Naive thymus-derived CD4-positive, alpha-beta T cell (primary cell): ENCODE results near the gene ZGRF1. TPM values are rescaled to one million over a fixed set of nuclear protein-coding genes. Genes with fewer than 3 reads are reported as not detected.

Experiments used
- ATAC-seq: fragments of 150-1000 bp; cut with Tn5 transposase; 2 replicates; pipeline ENCODE4 v1.10.0; 2021; ENCODE audit warnings: mild to moderate bottlenecking, moderate library complexity
- CTCF ChIA-PET: fragments of 350-600 bp; sonication (Branson Sonifier 250); formaldehyde crosslinking; loops from one replicate; lab custom pipeline; 2021; ENCODE audit warnings: antibody characterized with exemption; lab: Charles Lee
- POLR2A ChIA-PET: fragments of 350-600 bp; sonication (Branson Sonifier 250); formaldehyde crosslinking; loops from one replicate; lab custom pipeline; 2021; ENCODE audit warnings: antibody characterized with exemption, inconsistent platforms; lab: Charles Lee
- DNase-seq, 9 donors: peaks; one replicate each; pipeline versions ENCODE4 v3.0.0 to v3.0.0-alpha.2; 2020 to 2022; ENCODE audit warnings: mixed read lengths in 1 of 9
- H3K27ac ChIP-seq: one replicate; pipeline ENCODE4 v1.7.0; 2013; ENCODE audit warnings: mild to moderate bottlenecking, low read depth, low read length, moderate library complexity
- H3K27me3 ChIP-seq, 2 donors: one replicate each; pipeline ENCODE4 v1.7.0; 2013; ENCODE audit warnings: low read length in 2 of 2, mild to moderate bottlenecking in 2 of 2, moderate library complexity in 2 of 2; ENCODE audit not compliant: control insufficient read depth in 2 of 2, insufficient read depth in 2 of 2
- H3K36me3 ChIP-seq, 3 experiments: 1 replicate in 2 of 3; 2 replicates in 1 of 3; pipeline ENCODE4 v1.7.0; 2013; ENCODE audit warnings: low read length in 3 of 3, mild to moderate bottlenecking in 3 of 3, moderate library complexity in 1 of 3; ENCODE audit not compliant: insufficient read depth in 3 of 3, control insufficient read depth in 2 of 3
- H3K4me1 ChIP-seq, 2 donors: one replicate each; pipeline ENCODE4 v1.7.0; 2013; ENCODE audit warnings: low read length in 2 of 2, mild to moderate bottlenecking in 2 of 2, moderate library complexity in 1 of 2; ENCODE audit not compliant: control insufficient read depth in 2 of 2, insufficient read depth in 2 of 2
- H3K4me3 ChIP-seq: 2 replicates; pipeline ENCODE4 v1.7.0; 2013; ENCODE audit warnings: mild to moderate bottlenecking, low read length
- H3K9me3 ChIP-seq, 3 experiments: 1 replicate in 2 of 3; 2 replicates in 1 of 3; pipeline ENCODE4 v1.7.0; 2013; ENCODE audit warnings: low read length in 3 of 3; ENCODE audit not compliant: control insufficient read depth in 2 of 3
- H3K27ac Mint-ChIP-seq, 9 donors: one replicate each; pipeline ENCODE4 v1.8.0; 2020 to 2022; ENCODE audit warnings: mixed read lengths in 9 of 9, mild to moderate bottlenecking in 8 of 9, moderate library complexity in 5 of 9, inconsistent platforms in 2 of 9
- H3K27me3 Mint-ChIP-seq, 5 donors: one replicate each; pipeline ENCODE4 v1.8.0; 2021 to 2022; ENCODE audit warnings: mixed read lengths in 5 of 5, mild to moderate bottlenecking in 1 of 5
- H3K36me3 Mint-ChIP-seq, 5 donors: one replicate each; pipeline ENCODE4 v1.8.0; 2020 to 2022; ENCODE audit warnings: mixed read lengths in 5 of 5, mild to moderate bottlenecking in 3 of 5, inconsistent platforms in 1 of 5
- H3K4me1 Mint-ChIP-seq, 7 donors: one replicate each; pipeline ENCODE4 v1.8.0; 2020 to 2022; ENCODE audit warnings: mixed read lengths in 7 of 7, mild to moderate bottlenecking in 3 of 7, inconsistent platforms in 1 of 7
- H3K4me3 Mint-ChIP-seq, 10 donors: one replicate each; pipeline ENCODE4 v1.8.0; 2020 to 2022; ENCODE audit warnings: mild to moderate bottlenecking in 10 of 10, mixed read lengths in 10 of 10, moderate library complexity in 6 of 10, inconsistent platforms in 2 of 10
- H3K9me3 Mint-ChIP-seq, 11 donors: one replicate each; pipeline ENCODE4 v1.8.0; 2020 to 2022; ENCODE audit warnings: mixed read lengths in 11 of 11, mild to moderate bottlenecking in 4 of 11, inconsistent platforms in 1 of 11, moderate library complexity in 1 of 11
- intact Hi-C, 2 donors: fragments of 100-400 bp; cut with micrococcal nuclease; formaldehyde crosslinking; loops; one replicate each; pipeline ENCODE4 v1.15.1; 2023
- polyA plus RNA-seq, 2 donors: library from polyadenylated mRNA; unstranded; fragments of 300-500 nt; fragmentation: Illumina TruSeq; gene quantifications; one replicate each; pipeline ENCODE4 v1.2.3, GENCODE V29; 2021
- total RNA-seq, 6 experiments: library from RNA in 5 of 6; stranded (reverse) in 5 of 6; gene quantifications; 1 replicate in 5 of 6; 2 replicates in 1 of 6; pipeline ENCODE4 v1.2.3 and lab custom pipeline; 2021 to 2026

Gene ZGRF1
- total and polyA plus RNA-seq, 7 experiments from 2014 or later, result 1.4 to 29.8 (median 10.3) TPM

DNA sequence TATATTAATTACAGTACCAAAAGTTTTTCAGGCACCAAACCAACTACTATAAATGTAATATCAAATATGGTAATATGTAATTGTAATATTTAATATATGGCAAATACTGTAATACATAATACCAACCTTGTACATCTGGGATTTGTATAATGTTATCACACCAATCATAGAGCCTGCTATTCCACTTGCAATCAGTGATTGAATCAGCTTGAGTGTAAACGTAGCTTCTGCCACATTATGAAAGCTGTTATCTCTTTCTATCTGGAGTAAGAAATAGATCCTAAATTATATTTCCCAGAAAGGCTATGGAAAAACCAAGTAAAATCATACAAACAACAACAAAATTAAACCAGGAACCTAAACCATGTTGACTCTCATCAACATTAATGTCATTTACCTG, 96.0 kb downstream of the ZGRF1 start:
- Mint-ChIP-seq H3K27me3 (no peaks in the 10 kb centered on the region), H3K36me3 (peaks cover 0 to 14% (median 3%) of the 10 kb centered on the region in 5 donors), H3K4me1 (no peaks in the 10 kb centered on the region), H3K27ac (no peak overlapping the region), H3K9me3 (no peaks in the 10 kb centered on the region), H3K4me3 (no peak overlapping the region)
- Histone ChIP-seq H3K27me3 (no peaks in the 10 kb centered on the region), H3K9me3 (no peaks in the 10 kb centered on the region), H3K27ac (no peak overlapping the region), H3K4me3 (no peak overlapping the region), H3K4me1 (no peaks in the 10 kb centered on the region), H3K36me3 (no peaks in the 10 kb centered on the region)
- DNase-seq (no peak), ATAC-seq (no peak)
- ChIA-PET POLR2A (no interaction called here), CTCF (no interaction called here)
- intact Hi-C loops, result no loop called here

DNA sequence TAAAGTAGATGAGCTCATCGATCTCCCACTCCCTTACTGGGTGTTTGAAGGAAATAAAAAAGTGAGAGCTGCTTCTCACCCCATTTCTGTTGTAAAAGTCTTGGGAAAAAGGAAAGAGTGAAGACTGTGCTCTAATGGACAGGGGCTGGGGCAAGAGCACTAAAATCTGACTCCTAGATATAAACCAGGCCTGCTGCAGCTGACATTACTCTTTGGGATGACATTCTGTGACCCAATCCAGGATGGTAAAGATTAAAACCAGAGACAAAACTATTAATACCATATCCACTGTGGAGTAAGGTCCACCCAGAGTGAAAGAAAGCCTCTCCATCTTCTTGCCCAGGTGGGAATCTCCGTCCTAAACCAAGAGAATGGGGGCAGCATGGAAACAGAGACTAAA, 100.6 kb downstream of the ZGRF1 start:
- intact Hi-C loops, result no loop called here
- Histone ChIP-seq H3K4me1 (no peaks in the 10 kb centered on the region), H3K27me3 (no peaks in the 10 kb centered on the region), H3K9me3 (no peaks in the 10 kb centered on the region), H3K4me3 (no peak overlapping the region), H3K27ac (no peak overlapping the region), H3K36me3 (no peaks in the 10 kb centered on the region)
- H3K27me3 Mint-ChIP-seq, result peaks cover 3 to 21% (median 14%) of the 10 kb centered on the region in 5 donors
- POLR2A ChIA-PET, result no interaction called here
- DNase-seq, result no peak
- H3K36me3 Mint-ChIP-seq, result peaks cover 0 to 6% (median 0%) of the 10 kb centered on the region in 5 donors
- H3K4me3 Mint-ChIP-seq, result no peak overlapping the region
- H3K27ac Mint-ChIP-seq, result no peak overlapping the region
- no peaks in the 10 kb centered on the region for H3K4me1 Mint-ChIP-seq
- peaks cover 0 to 1% (median 0%) of the 10 kb centered on the region in 11 donors for H3K9me3 Mint-ChIP-seq
- CTCF ChIA-PET, result interaction anchor here (1.3 kb wide), 1 partner anchor 12 kb away, joined by 4 read pairs; no protein-coding TSS in a partner anchor
- no peak for ATAC-seq

DNA sequence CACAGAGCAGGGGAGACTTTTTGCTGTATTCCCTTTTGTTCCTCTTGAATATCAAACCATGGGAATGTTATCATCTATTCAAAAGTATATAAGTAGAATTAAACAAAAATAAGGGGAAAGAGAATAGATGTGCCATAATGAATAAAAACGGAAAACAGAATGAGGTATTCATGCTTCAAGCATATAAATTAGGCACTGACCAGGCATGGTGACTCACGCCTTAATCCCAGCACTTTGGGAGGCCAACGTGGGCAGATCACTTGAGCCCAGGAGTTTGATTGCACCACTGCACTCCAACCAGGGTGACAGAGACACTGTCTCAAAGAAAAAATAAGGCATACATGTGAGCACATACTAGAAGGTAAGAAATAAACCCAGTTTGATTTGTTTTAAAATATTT, 104.4 kb downstream of the ZGRF1 start:
- Histone ChIP-seq H3K4me1 (no peaks in the 10 kb centered on the region), H3K27ac (no peak overlapping the region), H3K27me3 (no peaks in the 10 kb centered on the region), H3K36me3 (no peaks in the 10 kb centered on the region), H3K9me3 (no peaks in the 10 kb centered on the region), H3K4me3 (no peak overlapping the region)
- Mint-ChIP-seq H3K27ac (no peak overlapping the region), H3K4me3 (no peak overlapping the region), H3K9me3 (peaks cover 0 to 1% (median 0%) of the 10 kb centered on the region in 11 donors), H3K36me3 (peaks cover 0 to 6% (median 0%) of the 10 kb centered on the region in 5 donors), H3K4me1 (no peaks in the 10 kb centered on the region), H3K27me3 (peaks cover 20 to 44% (median 32%) of the 10 kb centered on the region in 5 donors)
- POLR2A ChIA-PET, result no interaction called here
- intact Hi-C loops, result no loop called here
- ATAC-seq, result no peak
- CTCF ChIA-PET, result no interaction called here
- DNase-seq, result no peak

DNA sequence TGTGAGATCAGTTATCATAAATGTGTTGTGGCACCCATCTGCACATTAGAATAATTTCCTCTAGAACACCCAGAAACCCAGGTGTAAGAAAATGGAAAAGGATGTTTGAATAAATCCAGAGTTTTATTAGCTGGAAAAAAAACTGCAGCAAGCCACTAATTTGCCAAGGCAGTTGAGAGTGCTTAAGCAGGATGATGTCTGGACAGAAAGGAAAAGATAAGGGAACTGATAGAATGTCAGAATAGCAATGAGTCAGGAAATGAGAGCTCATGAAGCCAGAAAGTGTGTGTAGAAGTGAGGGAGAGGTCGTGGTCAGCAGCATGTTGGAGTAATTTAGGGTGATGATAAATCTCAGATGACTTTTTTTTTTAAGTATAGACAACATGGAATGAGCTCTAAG, 105.6 kb downstream of the ZGRF1 start:
- no peaks in the 10 kb centered on the region for H3K4me1 ChIP-seq
- ChIA-PET CTCF (interaction anchor here (0.5 kb wide), 1 partner anchor 406 kb away, joined by 3 read pairs; no protein-coding TSS in a partner anchor), POLR2A (interaction anchor here (0.6 kb wide), 1 partner anchor 106 kb away, joined by 3 read pairs; no protein-coding TSS in a partner anchor)
- H3K36me3 ChIP-seq, result no peaks in the 10 kb centered on the region
- no peaks in the 10 kb centered on the region for H3K27me3 ChIP-seq
- ATAC-seq (no peak), DNase-seq (no peak)
- Mint-ChIP-seq H3K9me3 (peaks cover 0 to 1% (median 0%) of the 10 kb centered on the region in 11 donors), H3K4me3 (no peak overlapping the region), H3K36me3 (peaks cover 0 to 6% (median 0%) of the 10 kb centered on the region in 5 donors), H3K4me1 (no peaks in the 10 kb centered on the region), H3K27ac (no peak overlapping the region), H3K27me3 (peaks cover 31 to 50% (median 34%) of the 10 kb centered on the region in 5 donors)
- intact Hi-C loops, result no loop called here
- H3K27ac ChIP-seq, result no peak overlapping the region
- no peaks in the 10 kb centered on the region for H3K9me3 ChIP-seq
- no peak overlapping the region for H3K4me3 ChIP-seq

DNA sequence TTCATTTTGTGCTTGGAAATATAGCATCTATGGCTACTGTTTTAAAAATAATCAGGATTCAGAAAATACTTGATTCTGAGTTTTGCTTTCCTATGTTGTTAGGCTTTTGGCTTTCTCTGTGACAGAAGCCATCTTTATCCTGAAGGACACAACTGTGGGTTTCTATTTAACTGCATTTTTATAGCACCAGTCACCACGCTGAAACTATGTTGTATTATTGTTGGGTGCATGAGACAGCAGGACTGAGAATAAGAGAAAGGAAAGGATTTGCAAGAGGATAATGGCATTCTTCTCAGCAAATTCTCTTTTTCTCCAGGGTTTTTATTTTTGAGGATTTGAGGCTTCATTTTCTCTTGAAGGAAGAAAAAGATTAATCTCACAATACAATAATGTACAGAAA, 110.6 kb downstream of the ZGRF1 start:
- H3K36me3 Mint-ChIP-seq, result peaks cover 0 to 6% (median 0%) of the 10 kb centered on the region in 5 donors
- H3K4me3 Mint-ChIP-seq, result no peak overlapping the region
- POLR2A ChIA-PET, result no interaction called here
- H3K27me3 Mint-ChIP-seq, result peaks cover 52 to 72% (median 55%) of the 10 kb centered on the region in 5 donors
- H3K27me3 ChIP-seq, result peaks cover 10 to 21% of the 10 kb centered on the region in 2 donors
- no peak for ATAC-seq
- no peak for DNase-seq
- H3K36me3 ChIP-seq, result no peaks in the 10 kb centered on the region
- H3K4me1 ChIP-seq, result peaks cover 7 to 15% of the 10 kb centered on the region in 2 donors
- H3K27ac ChIP-seq, result no peak overlapping the region
- intact Hi-C loops, result loop anchor here in 1 of 2 donors (10.0 kb wide), 2 partner anchors 179 to 239 kb away; no protein-coding TSS in a partner anchor
- H3K4me3 ChIP-seq, result no peak overlapping the region
- H3K9me3 Mint-ChIP-seq, result peaks cover 0 to 14% (median 0%) of the 10 kb centered on the region in 11 donors
- no peaks in the 10 kb centered on the region for H3K9me3 ChIP-seq
- CTCF ChIA-PET, result no interaction called here
- no peak overlapping the region for H3K27ac Mint-ChIP-seq
- peaks cover 10 to 30% (median 23%) of the 10 kb centered on the region in 7 donors for H3K4me1 Mint-ChIP-seq

DNA sequence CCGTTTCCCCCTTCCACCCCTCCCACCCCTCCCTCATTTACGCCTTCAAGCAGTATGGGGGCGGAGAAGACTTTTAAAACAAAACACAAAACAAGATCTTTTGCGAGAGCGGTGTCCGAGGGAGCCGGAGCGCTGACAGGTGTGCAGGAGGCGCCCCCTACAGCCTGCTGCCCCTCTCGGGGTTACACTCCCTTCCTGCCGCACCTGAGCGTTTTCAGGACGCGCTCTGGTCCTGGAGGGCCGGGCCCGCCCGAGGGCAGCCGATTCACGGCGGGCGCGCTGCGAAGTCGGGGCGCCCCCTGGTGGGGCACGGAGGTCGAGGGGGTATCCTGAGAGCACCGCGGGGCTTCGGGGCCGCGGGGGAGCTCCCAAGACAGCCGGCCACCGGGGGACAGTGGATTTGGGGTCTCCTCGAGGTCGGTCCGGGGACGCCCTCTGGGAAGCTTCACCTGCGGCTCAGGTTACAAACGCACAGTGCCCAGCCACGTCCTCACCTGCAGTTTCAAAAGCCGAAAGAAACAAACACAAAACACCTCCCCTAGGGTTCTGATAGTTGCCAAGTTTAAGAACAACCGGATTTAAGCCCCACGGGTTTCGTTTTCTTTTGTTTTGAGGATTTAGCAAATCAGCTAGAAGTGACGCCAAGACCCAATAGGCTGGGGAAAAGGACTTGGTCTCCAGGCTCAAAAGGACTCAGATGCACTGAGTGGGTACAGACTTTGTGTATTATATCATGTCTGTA, 112.8 kb downstream of the ZGRF1 start:
- H3K4me1 Mint-ChIP-seq, result peaks cover 15 to 44% (median 33%) of the 10 kb centered on the region in 7 donors
- Histone ChIP-seq H3K27ac (no peak overlapping the region), H3K4me3 (peak overlapping the region; percentile 69), H3K4me1 (peaks cover 7 to 22% of the 10 kb centered on the region in 2 donors), H3K27me3 (peaks cover 16 to 40% of the 10 kb centered on the region in 2 donors), H3K9me3 (peaks cover 0 to 6% (median 4%) of the 10 kb centered on the region in 3 experiments), H3K36me3 (no peaks in the 10 kb centered on the region)
- peak overlapping the region; percentile 82 to 96 (median 90) for H3K4me3 Mint-ChIP-seq
- H3K27ac Mint-ChIP-seq, result peak overlapping the region in 2 of 9 donors; percentile 11 to 62
- ChIA-PET CTCF (interaction anchor here (0.7 to 3.6 kb wide), 12 partner anchors 10 to 425 kb away, joined by 3 to 14 read pairs (median 4); no protein-coding TSS in a partner anchor), POLR2A (interaction anchor here (1.4 kb wide), 1 partner anchor 238 kb away, joined by 3 read pairs; the partner anchor contains the start of gene TIFA)
- peak; percentile 52 to 83 (median 71) for DNase-seq
- ATAC-seq, result peak; percentile 90
- peaks cover 52 to 84% (median 63%) of the 10 kb centered on the region in 5 donors for H3K27me3 Mint-ChIP-seq
- H3K9me3 Mint-ChIP-seq, result peaks cover 0 to 29% (median 7%) of the 10 kb centered on the region in 11 donors
- H3K36me3 Mint-ChIP-seq, result peaks cover 0 to 7% (median 6%) of the 10 kb centered on the region in 5 donors
- intact Hi-C loops, result loop anchor here (1.0 to 10.0 kb wide), 18 partner anchors 9 to 1902 kb away; partner anchors contain the start of genes AP1AR (in 1 of the 2), FAM241A (in 1 of the 2), LARP7 (in 1 of the 2) and PITX2 (in 1 of the 2)
